ENCODE measurements around the gene OR11A1. TPM values are rescaled to one million over a fixed set of nuclear protein-coding genes. Genes with fewer than 3 reads are reported as not detected.

OR11A1 gene
- total and polyA plus RNA-seq, 12 donors: not detected

GRCh38 chr6:29478740-29479139 lies 21.9 kb upstream of the OR11A1 start:
- Histone ChIP-seq H3K4me1 (replicated peaks in 1 of 2) (no peaks in the 10 kb centered on the region), H3K36me3 (replicated peaks in 1 of 2) (no peaks in the 10 kb centered on the region), H3K4me3 (no peak overlapping the region), H3K27me3 (no peaks in the 10 kb centered on the region), H3K27ac (no peak overlapping the region), H3K9me3 (replicated peaks in 1 of 3) (no peaks in the 10 kb centered on the region)
- WGBS, 4 donors: 64 to 88% (median 81%) methylated on average over 5 of the region's 5 CpGs
- intact Hi-C loops (cut with DNase I): no loop called here
- no peak for DNase-seq
- TF ChIP-seq POLR2A (IDR thresholded peaks at IDR 0.05) (no peak), CTCF (IDR thresholded peaks at IDR 0.05) (no peak)

- H3K9me3 ChIP-seq (replicated peaks in 1 of 3): no peaks in the 10 kb centered on the region
- WGBS, 4 donors: 51 to 69% (median 64%) methylated on average over 5 of the region's 5 CpGs
- intact Hi-C loops (cut with DNase I): no loop called here
- no peak overlapping the region for H3K4me3 ChIP-seq
- no peak for DNase-seq
- H3K27me3 ChIP-seq: no peaks in the 10 kb centered on the region
- H3K27ac ChIP-seq: no peak overlapping the region
- H3K36me3 ChIP-seq (replicated peaks in 1 of 2): no peaks in the 10 kb centered on the region
- TF ChIP-seq POLR2A (IDR thresholded peaks at IDR 0.05) (no peak), CTCF (IDR thresholded peaks at IDR 0.05) (no peak)
- no peaks in the 10 kb centered on the region for H3K4me1 ChIP-seq (replicated peaks in 1 of 2)
These were observed 21.1 kb upstream of the OR11A1 start for GRCh38 chr6:29477923-29478450.

GRCh38 chr6:29474996-29475395 lies 18.1 kb upstream of the OR11A1 start:
- intact Hi-C loops (cut with DNase I): no loop called here
- Histone ChIP-seq H3K27me3 (no peaks in the 10 kb centered on the region), H3K9me3 (replicated peaks in 1 of 3) (no peaks in the 10 kb centered on the region), H3K27ac (no peak overlapping the region), H3K4me3 (no peak overlapping the region), H3K4me1 (replicated peaks in 1 of 2) (no peaks in the 10 kb centered on the region), H3K36me3 (replicated peaks in 1 of 2) (no peaks in the 10 kb centered on the region)
- TF ChIP-seq CTCF (IDR thresholded peaks at IDR 0.05): no peak
- WGBS, 4 donors: 55 to 90% (median 62%) methylated on average over 2 of the region's 2 CpGs
- DNase-seq: no peak

GRCh38 chr6:29466241-29466640 lies 9.4 kb upstream of the OR11A1 start:
- TF ChIP-seq CTCF (IDR thresholded peaks at IDR 0.05) (no peak), POLR2A (IDR thresholded peaks at IDR 0.05) (no peak)
- Histone ChIP-seq H3K27ac (no peak overlapping the region), H3K27me3 (no peaks in the 10 kb centered on the region), H3K4me3 (no peak overlapping the region), H3K4me1 (replicated peaks in 1 of 2) (no peaks in the 10 kb centered on the region), H3K36me3 (replicated peaks in 1 of 2) (no peaks in the 10 kb centered on the region), H3K9me3 (replicated peaks in 1 of 3) (no peaks in the 10 kb centered on the region)
- intact Hi-C loops (cut with DNase I): no loop called here
- DNase-seq: no peak
- WGBS, 4 donors: 45 to 59% (median 55%) methylated on average over 6 of the region's 6 CpGs

Data from adrenal gland (tissue), 12 donors.